ENCODE results near the gene ARL6. TPM values are rescaled to one million over a fixed set of nuclear protein-coding genes. Genes with fewer than 3 reads are reported as not detected.
A peak's percentile ranks its signal among the peaks of the same experiment; 100 is the strongest.

ARL6 gene
- total and polyA plus RNA-seq, 7 donors: 0.69 to 11.1 (median 8.6) TPM

- no peaks in the 10 kb centered on the region for H3K36me3 ChIP-seq
- H3K27me3 ChIP-seq: no peaks in the 10 kb centered on the region
- peak overlapping the region in 2 of 4 donors; percentile 6 to 78 for H3K27ac ChIP-seq
- TF ChIP-seq, protein P1, sequence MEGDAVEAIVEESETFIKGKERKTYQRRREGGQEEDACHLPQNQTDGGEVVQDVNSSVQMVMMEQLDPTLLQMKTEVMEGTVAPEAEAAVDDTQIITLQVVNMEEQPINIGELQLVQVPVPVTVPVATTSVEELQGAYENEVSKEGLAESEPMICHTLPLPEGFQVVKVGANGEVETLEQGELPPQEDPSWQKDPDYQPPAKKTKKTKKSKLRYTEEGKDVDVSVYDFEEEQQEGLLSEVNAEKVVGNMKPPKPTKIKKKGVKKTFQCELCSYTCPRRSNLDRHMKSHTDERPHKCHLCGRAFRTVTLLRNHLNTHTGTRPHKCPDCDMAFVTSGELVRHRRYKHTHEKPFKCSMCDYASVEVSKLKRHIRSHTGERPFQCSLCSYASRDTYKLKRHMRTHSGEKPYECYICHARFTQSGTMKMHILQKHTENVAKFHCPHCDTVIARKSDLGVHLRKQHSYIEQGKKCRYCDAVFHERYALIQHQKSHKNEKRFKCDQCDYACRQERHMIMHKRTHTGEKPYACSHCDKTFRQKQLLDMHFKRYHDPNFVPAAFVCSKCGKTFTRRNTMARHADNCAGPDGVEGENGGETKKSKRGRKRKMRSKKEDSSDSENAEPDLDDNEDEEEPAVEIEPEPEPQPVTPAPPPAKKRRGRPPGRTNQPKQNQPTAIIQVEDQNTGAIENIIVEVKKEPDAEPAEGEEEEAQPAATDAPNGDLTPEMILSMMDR (IDR thresholded peaks at IDR 0.05): no peak
- TF ChIP-seq POLR2A (IDR thresholded peaks at IDR 0.05) (no peak), POLR2AphosphoS5 (IDR thresholded peaks at IDR 0.05) (no peak), EP300 (IDR thresholded peaks at IDR 0.05) (no peak)
- no peak overlapping the region for H3K4me3 ChIP-seq
- H3K9me3 ChIP-seq: no peaks in the 10 kb centered on the region
- intact Hi-C loops (cut with DNase I): no loop called here
- peaks cover 0 to 63% (median 27%) of the 10 kb centered on the region in 4 donors for H3K4me1 ChIP-seq
- no peak for DNase-seq
- 83 to 86% methylated on average over 3 of the region's 3 CpGs for WGBS, 2 donors
These were observed 73.8 kb downstream of the ARL6 start for GRCh38 chr3:97838393-97838792.

GRCh38 chr3:97839944-97840343 lies 75.4 kb downstream of the ARL6 start:
- H3K36me3 ChIP-seq: no peaks in the 10 kb centered on the region
- H3K4me1 ChIP-seq: peaks cover 0 to 61% (median 27%) of the 10 kb centered on the region in 4 donors
- TF ChIP-seq, protein P1 (IDR thresholded peaks at IDR 0.05): no peak
- peak in 1 of 4 donors; percentile 8 for TF ChIP-seq POLR2AphosphoS5 (IDR thresholded peaks at IDR 0.05)
- H3K27me3 ChIP-seq: no peaks in the 10 kb centered on the region
- no peak overlapping the region for H3K4me3 ChIP-seq
- no peaks in the 10 kb centered on the region for H3K9me3 ChIP-seq
- DNase-seq: no peak
- peak overlapping the region in 2 of 4 donors; percentile 75 to 78 for H3K27ac ChIP-seq
- WGBS, 2 donors: 85 to 88% methylated on average over 2 of the region's 2 CpGs
- intact Hi-C loops (cut with DNase I): no loop called here

GRCh38 chr3:97841304-97841703 lies 76.7 kb downstream of the ARL6 start:
- no peak overlapping the region for H3K4me3 ChIP-seq
- intact Hi-C loops (cut with DNase I): no loop called here
- H3K4me1 ChIP-seq: peaks cover 0 to 57% (median 27%) of the 10 kb centered on the region in 4 donors
- H3K36me3 ChIP-seq: no peaks in the 10 kb centered on the region
- DNase-seq: no peak
- H3K9me3 ChIP-seq: no peaks in the 10 kb centered on the region
- TF ChIP-seq EP300 (IDR thresholded peaks at IDR 0.05) (peak in 3 of 4 donors; percentile 55 to 93 (median 64)), POLR2AphosphoS5 (IDR thresholded peaks at IDR 0.05) (peak; percentile 71 to 93 (median 84))
- TF ChIP-seq, protein P1 (IDR thresholded peaks at IDR 0.05): no peak
- no peaks in the 10 kb centered on the region for H3K27me3 ChIP-seq
- H3K27ac ChIP-seq: peak overlapping the region in 3 of 4 donors; percentile 41 to 78 (median 75)
- 93 to 96% methylated on average over 8 of the region's 8 CpGs for WGBS, 2 donors

GRCh38 chr3:97841956-97842355 lies 77.4 kb downstream of the ARL6 start:
- Histone ChIP-seq H3K27ac (peak overlapping the region in 3 of 4 donors; percentile 41 to 78 (median 75)), H3K4me1 (peaks cover 0 to 57% (median 27%) of the 10 kb centered on the region in 4 donors)
- 87 to 91% methylated on average over 3 of the region's 3 CpGs for WGBS, 2 donors

More at GRCh38 chr3:97841956-97842355, 77.4 kb downstream of the ARL6 start:
- intact Hi-C loops (cut with DNase I): no loop called here
- no peak for DNase-seq
- TF ChIP-seq EP300 (IDR thresholded peaks at IDR 0.05) (peak in 1 of 4 donors; percentile 10), POLR2A (IDR thresholded peaks at IDR 0.05) (no peak), POLR2AphosphoS5 (IDR thresholded peaks at IDR 0.05) (peak; percentile 14 to 80 (median 53))
- TF ChIP-seq, protein P1 (IDR thresholded peaks at IDR 0.05): no peak
- H3K4me3 ChIP-seq: no peak overlapping the region
- no peaks in the 10 kb centered on the region for H3K9me3 ChIP-seq
- no peaks in the 10 kb centered on the region for H3K36me3 ChIP-seq
- no peaks in the 10 kb centered on the region for H3K27me3 ChIP-seq
